ENCODE data around the gene PTPRM.

Gene PTPRM

DNA sequence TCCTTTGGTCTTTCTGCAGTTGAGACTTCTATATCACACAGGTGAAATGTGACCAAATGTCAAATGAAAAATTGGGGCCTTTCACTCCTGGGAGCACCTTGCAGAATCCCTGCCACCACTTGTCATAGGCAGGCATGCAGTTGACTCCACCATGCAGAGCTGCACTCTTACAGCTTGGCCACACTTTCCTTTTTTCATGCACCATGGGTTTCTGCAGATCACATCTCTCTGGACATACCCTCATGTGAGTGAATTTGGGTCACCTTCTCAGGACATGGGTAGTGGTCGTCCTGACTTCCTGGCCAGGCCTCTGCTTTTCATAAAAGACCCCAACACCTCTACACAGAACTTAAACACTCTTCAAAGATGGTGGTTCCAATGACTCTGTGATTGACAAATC lies 887.0 kb downstream of the PTPRM start:
- no peak for DNase-seq

DNA sequence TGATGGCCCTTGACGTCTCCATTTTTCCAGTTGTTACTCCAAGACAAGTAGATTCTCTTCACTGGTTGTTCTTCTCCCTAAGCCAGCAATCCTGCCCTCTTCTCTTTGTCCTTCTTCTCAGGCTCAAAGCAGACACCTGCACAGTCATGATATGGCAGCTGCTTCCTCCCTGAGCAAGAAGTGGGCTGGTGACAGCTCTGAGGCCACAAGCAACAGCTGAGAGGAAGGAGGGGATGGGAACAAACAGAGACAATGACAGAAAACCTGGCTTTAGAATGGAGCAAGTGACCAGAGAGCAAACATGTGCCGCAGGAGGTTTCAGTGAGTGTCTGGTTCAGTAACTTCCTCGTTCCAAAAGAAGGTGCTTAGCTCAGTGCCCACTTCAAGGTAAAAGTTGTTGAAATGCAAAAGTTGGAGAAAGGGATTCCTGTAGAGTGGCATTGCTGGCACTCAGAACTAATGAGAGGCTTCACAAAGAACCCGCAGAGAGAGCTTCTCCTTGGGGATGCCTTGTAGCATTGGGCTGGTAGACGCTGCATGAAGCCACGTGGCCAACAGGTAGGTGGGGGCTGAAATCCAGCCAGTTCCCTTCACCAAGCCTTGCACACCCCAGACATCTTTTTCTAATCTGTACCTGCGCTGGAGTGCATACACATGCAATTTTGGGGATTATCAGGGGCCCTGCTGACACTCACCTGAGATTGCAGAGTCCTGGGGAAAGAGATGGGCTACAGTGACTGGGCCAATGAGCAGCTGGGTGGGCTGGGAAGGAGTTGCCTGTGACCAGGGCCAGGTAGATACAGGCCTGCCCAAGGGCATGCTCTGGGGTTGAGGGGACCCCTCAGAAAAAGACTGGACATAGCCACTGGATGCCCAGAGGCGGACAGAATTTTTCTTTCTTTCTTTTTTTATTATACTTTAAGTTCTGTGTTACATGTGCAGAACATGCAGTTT lies 888.8 kb downstream of the PTPRM start:
- no peak for DNase-seq
